Panc1 (cell line): Measurements from ENCODE around the gene TRABD2B. TPM values are rescaled to one million over a fixed set of nuclear protein-coding genes. Genes with fewer than 3 reads are reported as not detected.

Source experiments
- ATAC-seq: fragments of 200-7000 bp; cut with Tn5 transposase; 2 replicates; pipeline ENCODE4 v1.9.1; 2020; ENCODE audit warnings: mild to moderate bottlenecking, moderate library complexity
- BruUV-seq: library from RNA; stranded (reverse); fragments of 400-500 nt; replicated peaks from 2 replicates; lab custom pipeline; 2021; lab: Mats Ljungman, UMichigan
- CTCF ChIA-PET: fragments of 300-600 bp; sonication (Branson Sonifier 250); formaldehyde crosslinking; loops from one replicate; lab custom pipeline; 2022; ENCODE audit warnings: antibody characterized with exemption; lab: Charles Lee
- POLR2A ChIA-PET: fragments of 300-600 bp; sonication (Branson Sonifier 250); formaldehyde crosslinking; loops from one replicate; lab custom pipeline; 2022; ENCODE audit warnings: antibody characterized with exemption; lab: Charles Lee
- DNase-seq: peaks from one replicate; pipeline ENCODE4 v3.0.0-alpha.2; 2010; ENCODE audit warnings: low read depth, low spot score
- H3K27ac ChIP-seq: 2 replicates; pipeline ENCODE4 v1.5.1; 2011; ENCODE audit warnings: mild to moderate bottlenecking, low read length, inconsistent platforms
- H3K27me3 ChIP-seq: fragments of 200-500 bp; sonication (Bioruptor generic); 2 replicates; pipeline ENCODE4 v1.6.0; 2014; ENCODE audit warnings: low read length, inconsistent platforms; ENCODE audit not compliant: control insufficient read depth, insufficient read depth
- H3K36me3 ChIP-seq: fragments of 200-500 bp; sonication (Bioruptor generic); 2 replicates; pipeline ENCODE4 v1.5.1; 2014; ENCODE audit warnings: inconsistent platforms, mild to moderate bottlenecking, low read length, moderate library complexity; ENCODE audit not compliant: control insufficient read depth, insufficient read depth
- H3K4me1 ChIP-seq: 2 replicates; pipeline ENCODE4 v1.5.1; 2011; ENCODE audit warnings: inconsistent platforms, mild to moderate bottlenecking, low read length, moderate library complexity; ENCODE audit not compliant: control insufficient read depth, insufficient read depth
- H3K4me3 ChIP-seq, 2 experiments: 2 replicates each; pipeline ENCODE4 v1.5.1; 2011 to 2012; ENCODE audit warnings: low read depth in 2 of 2, low read length in 2 of 2, mild to moderate bottlenecking in 2 of 2, inconsistent platforms in 1 of 2, moderate library complexity in 1 of 2
- H3K9me3 ChIP-seq: fragments of 200-500 bp; sonication (Bioruptor generic); 2 replicates; pipeline ENCODE4 v1.5.1; 2014; ENCODE audit warnings: low read depth, mild to moderate bottlenecking, inconsistent platforms, low read length, moderate library complexity; ENCODE audit not compliant: control insufficient read depth, insufficient read depth
- POLR2AphosphoS5 ChIP-seq: IDR thresholded peaks from 2 replicates; pipeline ENCODE4 v1.6.1; 2012; ENCODE audit warnings: mild to moderate bottlenecking, low read depth, low read length, moderate library complexity
- SIN3A ChIP-seq: IDR thresholded peaks from 2 replicates; pipeline ENCODE4 v1.6.1; 2012; ENCODE audit warnings: low read depth, mild to moderate bottlenecking, low read length, moderate library complexity, borderline replicate concordance; ENCODE audit not compliant: insufficient read depth
- TCF7L2 ChIP-seq: IDR thresholded peaks from 2 replicates; pipeline ENCODE4 v1.6.1; 2011; ENCODE audit warnings: mild to moderate bottlenecking, low read depth, low read length, inconsistent platforms
- in situ Hi-C: cut with HindIII; loops from 2 replicates; pipeline ENCODE4 v1.10.0; 2016; ENCODE audit warnings: low sequenced_read_pairs, low pct_unique_long_range_greater_than_20kb
- intact Hi-C: fragments of 100-400 bp; cut with micrococcal nuclease; formaldehyde crosslinking; loops from one replicate; pipeline ENCODE4 v1.10.0; 2022; ENCODE audit not compliant: unreplicated experiment
- total RNA-seq: library from RNA; stranded (reverse); gene quantifications from one replicate; pipeline ENCODE4 v1.2.1, GENCODE V29; 2021; ENCODE audit not compliant: unreplicated experiment
- TF ChIP-seq, protein P1 (sequence below), 2 experiments: IDR thresholded peaks; 2 replicates each; pipeline ENCODE4 v1.6.1; 2011 to 2012; ENCODE audit warnings: low read depth in 2 of 2, control low read depth in 1 of 2, low read length in 1 of 2, mild to moderate bottlenecking in 1 of 2, moderate library complexity in 1 of 2; ENCODE audit not compliant: insufficient read depth in 1 of 2
- TF ChIP-seq, protein P2 (sequence below): fragments of 450-650 bp; IDR thresholded peaks from 2 replicates; pipeline ENCODE4 v1.5.1; 2017; ENCODE audit warnings: mild to moderate bottlenecking

Gene TRABD2B
- total RNA-seq, 1 experiment from 2014 or later, result not detected

DNA sequence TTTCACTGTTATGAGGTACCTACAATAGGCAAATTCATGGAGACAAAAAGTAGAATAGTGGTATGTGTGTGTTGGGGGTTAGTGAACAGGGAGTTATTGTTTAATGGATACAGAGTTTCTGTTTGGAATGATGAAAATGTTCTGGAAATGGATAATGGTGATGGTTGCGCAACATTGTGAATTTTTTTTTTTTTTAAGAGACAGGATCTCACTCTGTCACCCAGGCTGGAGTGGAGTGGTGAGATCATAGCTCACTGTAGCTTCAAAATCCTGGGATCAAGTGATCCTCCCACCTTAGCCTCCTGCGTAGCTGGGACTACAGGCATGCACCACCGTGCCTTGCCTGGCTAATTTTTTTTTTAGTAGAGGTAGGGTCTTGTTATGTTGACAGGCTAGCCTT is 34.5 kb upstream of the TRABD2B start:
- no peaks in the 10 kb centered on the region for H3K36me3 ChIP-seq
- intact Hi-C loops (no loop called here), in situ Hi-C loops (no loop called here)
- no TSS peak for BruUV-seq
- CTCF ChIA-PET, result interaction anchor here (0.7 kb wide), 1 partner anchor 441 kb away, joined by 3 read pairs; no protein-coding TSS in a partner anchor
- H3K4me3 ChIP-seq, result no peak overlapping the region
- TF ChIP-seq, protein P1, sequence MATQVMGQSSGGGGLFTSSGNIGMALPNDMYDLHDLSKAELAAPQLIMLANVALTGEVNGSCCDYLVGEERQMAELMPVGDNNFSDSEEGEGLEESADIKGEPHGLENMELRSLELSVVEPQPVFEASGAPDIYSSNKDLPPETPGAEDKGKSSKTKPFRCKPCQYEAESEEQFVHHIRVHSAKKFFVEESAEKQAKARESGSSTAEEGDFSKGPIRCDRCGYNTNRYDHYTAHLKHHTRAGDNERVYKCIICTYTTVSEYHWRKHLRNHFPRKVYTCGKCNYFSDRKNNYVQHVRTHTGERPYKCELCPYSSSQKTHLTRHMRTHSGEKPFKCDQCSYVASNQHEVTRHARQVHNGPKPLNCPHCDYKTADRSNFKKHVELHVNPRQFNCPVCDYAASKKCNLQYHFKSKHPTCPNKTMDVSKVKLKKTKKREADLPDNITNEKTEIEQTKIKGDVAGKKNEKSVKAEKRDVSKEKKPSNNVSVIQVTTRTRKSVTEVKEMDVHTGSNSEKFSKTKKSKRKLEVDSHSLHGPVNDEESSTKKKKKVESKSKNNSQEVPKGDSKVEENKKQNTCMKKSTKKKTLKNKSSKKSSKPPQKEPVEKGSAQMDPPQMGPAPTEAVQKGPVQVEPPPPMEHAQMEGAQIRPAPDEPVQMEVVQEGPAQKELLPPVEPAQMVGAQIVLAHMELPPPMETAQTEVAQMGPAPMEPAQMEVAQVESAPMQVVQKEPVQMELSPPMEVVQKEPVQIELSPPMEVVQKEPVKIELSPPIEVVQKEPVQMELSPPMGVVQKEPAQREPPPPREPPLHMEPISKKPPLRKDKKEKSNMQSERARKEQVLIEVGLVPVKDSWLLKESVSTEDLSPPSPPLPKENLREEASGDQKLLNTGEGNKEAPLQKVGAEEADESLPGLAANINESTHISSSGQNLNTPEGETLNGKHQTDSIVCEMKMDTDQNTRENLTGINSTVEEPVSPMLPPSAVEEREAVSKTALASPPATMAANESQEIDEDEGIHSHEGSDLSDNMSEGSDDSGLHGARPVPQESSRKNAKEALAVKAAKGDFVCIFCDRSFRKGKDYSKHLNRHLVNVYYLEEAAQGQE (IDR thresholded peaks at IDR 0.05; ENCODE audit: insufficient read depth in 1 of 2, low read depth in 2 of 2, low read length in 1 of 2), result no peak
- TF ChIP-seq, protein P2, sequence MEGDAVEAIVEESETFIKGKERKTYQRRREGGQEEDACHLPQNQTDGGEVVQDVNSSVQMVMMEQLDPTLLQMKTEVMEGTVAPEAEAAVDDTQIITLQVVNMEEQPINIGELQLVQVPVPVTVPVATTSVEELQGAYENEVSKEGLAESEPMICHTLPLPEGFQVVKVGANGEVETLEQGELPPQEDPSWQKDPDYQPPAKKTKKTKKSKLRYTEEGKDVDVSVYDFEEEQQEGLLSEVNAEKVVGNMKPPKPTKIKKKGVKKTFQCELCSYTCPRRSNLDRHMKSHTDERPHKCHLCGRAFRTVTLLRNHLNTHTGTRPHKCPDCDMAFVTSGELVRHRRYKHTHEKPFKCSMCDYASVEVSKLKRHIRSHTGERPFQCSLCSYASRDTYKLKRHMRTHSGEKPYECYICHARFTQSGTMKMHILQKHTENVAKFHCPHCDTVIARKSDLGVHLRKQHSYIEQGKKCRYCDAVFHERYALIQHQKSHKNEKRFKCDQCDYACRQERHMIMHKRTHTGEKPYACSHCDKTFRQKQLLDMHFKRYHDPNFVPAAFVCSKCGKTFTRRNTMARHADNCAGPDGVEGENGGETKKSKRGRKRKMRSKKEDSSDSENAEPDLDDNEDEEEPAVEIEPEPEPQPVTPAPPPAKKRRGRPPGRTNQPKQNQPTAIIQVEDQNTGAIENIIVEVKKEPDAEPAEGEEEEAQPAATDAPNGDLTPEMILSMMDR, result no peak
- no peak for TF ChIP-seq TCF7L2
- TF ChIP-seq SIN3A, result no peak
- no peak for TF ChIP-seq POLR2AphosphoS5
- no peaks in the 10 kb centered on the region for H3K4me1 ChIP-seq
- POLR2A ChIA-PET, result interaction anchor here (0.7 kb wide), 1 partner anchor 14 kb away, joined by 4 read pairs; no protein-coding TSS in a partner anchor
- no peaks in the 10 kb centered on the region; the same call in 1 of the 2 replicates for H3K27me3 ChIP-seq
- DNase-seq, result no peak
- ATAC-seq, result no peak
- H3K27ac ChIP-seq, result no peak overlapping the region
- no peaks in the 10 kb centered on the region for H3K9me3 ChIP-seq

DNA sequence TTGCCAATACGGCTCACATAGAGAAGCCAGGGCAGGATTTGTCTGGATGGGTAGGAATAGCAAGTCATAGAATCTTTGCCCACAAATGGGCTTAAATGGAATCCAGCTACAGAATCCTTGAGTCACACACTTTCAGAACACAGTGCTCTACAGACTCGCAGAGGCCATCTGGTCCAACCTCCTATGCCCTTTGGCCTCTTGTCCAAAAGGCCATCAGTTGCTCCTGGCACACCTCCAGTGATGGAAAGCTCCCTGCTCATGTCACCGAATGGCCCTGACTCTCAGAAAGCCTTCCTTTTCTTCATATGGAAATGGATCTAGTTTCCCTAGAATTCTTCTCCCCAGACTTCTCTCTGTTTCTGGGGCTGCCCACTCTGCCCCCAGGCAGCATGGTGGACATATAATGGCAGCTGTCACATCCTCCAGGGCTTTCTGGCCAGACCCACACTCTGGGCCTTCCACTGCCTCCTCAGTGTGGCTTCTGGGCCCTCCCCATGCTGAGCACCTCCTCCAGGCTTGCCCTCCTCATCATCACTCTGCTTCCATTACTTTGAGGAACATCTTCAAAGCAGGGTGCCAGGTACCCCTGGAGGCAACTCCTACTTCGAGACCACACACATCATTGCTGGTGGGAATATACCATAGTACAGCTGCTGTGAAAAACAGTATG is 33.6 kb upstream of the TRABD2B start:
- BruUV-seq, result no TSS peak
- in situ Hi-C loops, result no loop called here

More for the DNA sequence above, 33.6 kb upstream of the TRABD2B start:
- DNase-seq (no peak), ATAC-seq (no peak)
- H3K4me3 ChIP-seq, result no peak overlapping the region
- intact Hi-C loops, result no loop called here
- peaks cover 1% of the 10 kb centered on the region; the same call in 1 of the 2 replicates for H3K27me3 ChIP-seq
- no peak overlapping the region for H3K27ac ChIP-seq
- TF ChIP-seq TCF7L2, result no peak
- TF ChIP-seq SIN3A, result no peak
- no peak for TF ChIP-seq POLR2AphosphoS5
- TF ChIP-seq, protein P2, result no peak
- TF ChIP-seq, protein P1 (IDR thresholded peaks at IDR 0.05; ENCODE audit: insufficient read depth in 1 of 2, low read depth in 2 of 2, low read length in 1 of 2), result no peak
- CTCF ChIA-PET, result no interaction called here
- no peaks in the 10 kb centered on the region for H3K4me1 ChIP-seq
- H3K9me3 ChIP-seq, result no peaks in the 10 kb centered on the region
- POLR2A ChIA-PET, result no interaction called here
- H3K36me3 ChIP-seq, result no peaks in the 10 kb centered on the region
